ENCODE results near the gene CLEC2D. TPM values are rescaled to one million over a fixed set of nuclear protein-coding genes. Genes with fewer than 3 reads are reported as not detected.
"Not testable (repeated sequence)": the region's sequence is repeated elsewhere in the genome, so short reads cannot be mapped to it uniquely, and the experiment has no call there.

CLEC2D gene
- total RNA-seq, 1 donor: 167 TPM

DNA sequence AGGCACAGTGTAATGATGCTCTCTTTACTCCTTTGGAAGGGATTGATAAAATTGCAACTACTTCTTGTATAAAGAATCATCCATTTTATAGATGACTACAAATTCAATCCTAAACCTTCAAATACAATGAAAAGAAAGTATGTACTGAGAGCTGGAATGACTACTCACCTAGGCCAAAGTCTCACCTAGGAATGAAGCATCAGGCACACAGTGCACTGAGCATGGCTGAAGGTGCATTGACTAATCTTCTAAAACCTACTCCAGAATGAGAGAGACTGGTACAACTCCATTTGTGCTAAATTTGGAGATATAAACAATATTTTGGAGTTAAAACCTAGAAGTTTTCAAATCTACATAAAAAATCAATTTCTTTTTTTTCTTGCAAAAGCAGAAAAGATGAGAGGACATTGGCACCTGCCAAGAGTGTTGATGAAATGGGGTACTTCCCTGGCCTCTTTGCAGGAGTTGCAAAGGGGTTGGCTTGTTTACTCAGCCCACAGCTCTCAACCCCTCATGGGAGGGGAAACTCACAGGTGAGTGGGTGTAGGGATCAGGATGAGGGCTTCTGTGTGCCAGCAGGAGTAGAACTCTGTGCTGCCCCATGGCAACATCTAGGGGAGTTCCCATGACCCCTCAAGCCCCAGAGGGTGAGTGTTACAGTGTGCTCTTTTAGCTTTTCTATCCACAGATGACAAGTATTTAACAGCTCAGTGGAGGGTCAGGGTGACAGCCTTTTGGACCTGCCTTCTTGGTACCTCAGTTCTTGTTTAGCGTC lies 32.1 kb downstream of the CLEC2D start:
- Histone ChIP-seq H3K4me1 (ENCODE audit: insufficient read depth, low read length) (peaks cover 55% of the 10 kb centered on the region), H3K9me3 (ENCODE audit: low read depth, low read length) (no peaks in the 10 kb centered on the region), H3K27me3 (ENCODE audit: insufficient read depth, low read length) (no peaks in the 10 kb centered on the region), H3K4me3 (ENCODE audit: low read length) (no peak overlapping the region)

DNA sequence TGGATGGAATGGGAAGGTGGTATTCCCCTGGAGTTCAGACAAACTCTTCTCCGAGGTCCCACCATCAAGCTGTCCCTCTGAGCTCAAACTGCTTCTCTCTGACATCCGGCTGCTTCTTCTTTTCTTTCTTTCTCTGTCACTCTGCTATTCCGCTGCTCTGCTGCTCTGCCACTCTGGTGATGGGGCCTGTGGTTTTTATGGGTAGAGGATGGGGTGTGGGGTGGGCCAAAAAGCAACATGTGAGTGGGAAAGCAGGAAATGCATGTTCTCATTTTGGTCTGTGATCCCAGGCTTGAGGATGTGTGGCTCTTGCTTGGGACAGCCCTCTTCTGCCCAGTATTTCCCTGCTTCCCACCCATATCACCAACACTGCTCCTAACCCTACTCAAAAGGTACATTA lies 32.7 kb downstream of the CLEC2D start:
- Histone ChIP-seq H3K27me3 (ENCODE audit: insufficient read depth, low read length) (no peaks in the 10 kb centered on the region), H3K9me3 (ENCODE audit: low read depth, low read length) (no peaks in the 10 kb centered on the region), H3K4me1 (ENCODE audit: insufficient read depth, low read length) (peaks cover 60% of the 10 kb centered on the region), H3K4me3 (ENCODE audit: low read length) (no peak overlapping the region)

DNA sequence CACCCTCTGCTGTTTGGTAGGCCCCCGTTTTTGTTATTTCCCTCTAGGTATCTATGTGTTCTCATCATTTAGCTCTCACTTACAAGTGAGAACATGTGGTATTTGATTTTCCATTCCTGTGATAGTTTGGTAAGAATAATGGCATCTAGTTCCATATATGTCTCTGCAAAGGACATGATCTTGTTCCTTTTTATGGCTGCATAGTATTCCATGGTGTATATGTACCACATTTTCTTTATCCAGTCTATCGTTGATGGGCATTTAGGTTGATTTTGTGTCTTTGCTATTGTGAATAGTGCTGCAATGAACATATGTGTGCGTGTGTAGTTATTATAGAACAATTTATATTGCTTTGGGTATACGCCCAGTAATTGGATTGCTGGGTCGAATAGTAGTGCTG lies 35.0 kb downstream of the CLEC2D start:
- H3K4me3 ChIP-seq (ENCODE audit: low read length); H3K27me3 ChIP-seq (ENCODE audit: insufficient read depth, low read length); H3K9me3 ChIP-seq (ENCODE audit: low read depth, low read length): not testable (repeated sequence)
- H3K4me1 ChIP-seq (ENCODE audit: insufficient read depth, low read length): peaks cover 64% of the 10 kb centered on the region

DNA sequence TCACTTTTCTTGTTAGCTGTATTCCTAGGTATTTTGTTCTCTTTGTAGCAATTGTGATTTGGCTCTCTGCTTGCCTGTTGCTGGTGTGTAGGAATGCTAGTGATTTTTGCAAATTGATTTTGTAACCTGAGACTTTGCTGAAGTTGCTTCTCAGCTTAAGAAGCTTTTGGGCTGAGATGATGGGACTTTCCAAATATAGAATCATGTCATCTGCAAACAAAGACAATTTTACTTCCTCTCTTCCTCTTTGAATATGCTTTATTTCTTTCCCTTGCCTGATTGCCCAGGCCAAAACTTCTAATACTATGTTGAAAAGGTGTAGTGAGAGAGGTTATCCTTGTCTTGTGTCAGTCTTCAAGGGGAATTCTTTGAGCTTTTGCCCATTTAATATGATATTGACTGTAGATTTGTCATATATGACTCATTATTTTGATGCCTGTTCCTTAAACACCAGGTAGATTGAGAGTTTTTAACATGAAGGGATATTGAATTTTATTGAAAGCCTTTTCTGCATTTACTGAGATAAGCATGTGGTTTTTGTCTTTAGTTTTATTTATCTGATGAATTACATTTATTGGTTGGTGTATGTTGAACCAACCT lies 36.7 kb downstream of the CLEC2D start:
- no peaks in the 10 kb centered on the region for H3K27me3 ChIP-seq (ENCODE audit: insufficient read depth, low read length)
- peaks cover 65% of the 10 kb centered on the region for H3K4me1 ChIP-seq (ENCODE audit: insufficient read depth, low read length)
- H3K4me3 ChIP-seq (ENCODE audit: low read length): no peak overlapping the region
- H3K9me3 ChIP-seq (ENCODE audit: low read depth, low read length): no peaks in the 10 kb centered on the region

DNA sequence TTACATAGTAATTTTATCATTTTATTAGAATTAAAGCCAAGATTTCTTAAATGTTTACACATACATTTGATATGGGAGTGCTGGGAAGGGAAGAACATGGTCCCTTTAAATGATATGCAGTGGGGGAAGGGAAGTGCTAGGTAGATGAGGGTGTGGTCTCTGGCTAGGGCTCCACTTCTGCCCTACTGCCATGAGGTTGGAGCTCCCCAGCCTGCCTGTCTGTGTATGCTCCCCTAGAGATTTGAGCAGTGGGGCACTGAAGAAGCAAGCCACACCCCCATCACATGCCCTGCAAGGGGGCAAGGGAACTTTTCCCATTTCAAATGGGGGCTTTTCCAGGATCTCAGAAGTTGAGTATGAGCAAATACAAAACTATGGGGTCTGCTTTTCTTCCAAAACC lies 37.8 kb downstream of the CLEC2D start:
- Histone ChIP-seq H3K27me3 (ENCODE audit: insufficient read depth, low read length) (no peaks in the 10 kb centered on the region), H3K9me3 (ENCODE audit: low read depth, low read length) (no peaks in the 10 kb centered on the region), H3K4me3 (ENCODE audit: low read length) (no peak overlapping the region), H3K4me1 (ENCODE audit: insufficient read depth, low read length) (peaks cover 54% of the 10 kb centered on the region)

DNA sequence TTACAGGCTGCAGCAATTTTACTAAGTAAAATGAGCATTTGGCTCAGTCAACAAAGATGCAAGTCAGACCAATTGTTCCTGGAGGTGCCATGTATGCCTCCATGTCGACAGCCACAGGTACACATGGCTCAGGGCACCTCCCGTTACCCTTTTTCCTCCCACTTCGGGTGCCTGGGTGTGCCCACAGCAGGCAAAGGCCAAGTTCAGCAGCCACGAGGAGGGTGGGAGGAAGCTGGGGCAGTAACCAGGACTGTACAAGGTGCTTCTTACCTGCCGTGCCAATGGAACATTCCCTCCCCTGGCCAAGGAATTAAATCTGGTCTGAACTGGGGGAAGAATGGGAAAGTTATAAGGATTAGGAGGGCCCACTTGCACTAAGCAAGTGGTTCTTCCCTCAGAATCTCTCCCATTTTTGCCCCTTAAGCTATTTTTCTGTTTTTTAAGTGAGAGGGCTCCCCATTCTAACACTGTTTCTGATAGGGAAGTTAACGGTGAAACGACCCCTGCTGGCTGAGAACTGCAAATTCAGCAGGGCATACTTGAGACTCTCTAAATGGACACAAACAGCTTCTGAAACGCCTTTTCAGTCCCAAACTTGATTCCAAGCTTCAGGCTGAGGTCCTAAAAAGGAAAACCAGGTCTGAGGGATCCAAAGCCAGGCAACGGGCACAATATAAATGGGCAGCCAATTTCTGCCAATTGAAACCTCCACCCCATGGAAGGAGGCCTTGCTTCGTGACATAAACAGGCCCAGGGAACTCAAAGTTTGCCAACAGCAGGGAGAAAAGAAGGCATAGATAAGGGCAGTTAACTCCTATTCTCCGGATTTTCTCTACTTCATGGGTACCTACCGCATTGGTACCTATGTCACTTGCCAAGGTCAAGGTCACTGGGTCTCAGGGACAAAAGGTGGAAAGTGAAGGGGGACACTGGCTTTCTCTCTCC lies 38.6 kb downstream of the CLEC2D start:
- Histone ChIP-seq H3K27me3 (ENCODE audit: insufficient read depth, low read length) (no peaks in the 10 kb centered on the region), H3K4me1 (ENCODE audit: insufficient read depth, low read length) (peaks cover 47% of the 10 kb centered on the region), H3K9me3 (ENCODE audit: low read depth, low read length) (no peaks in the 10 kb centered on the region), H3K4me3 (ENCODE audit: low read length) (no peak overlapping the region)

DNA sequence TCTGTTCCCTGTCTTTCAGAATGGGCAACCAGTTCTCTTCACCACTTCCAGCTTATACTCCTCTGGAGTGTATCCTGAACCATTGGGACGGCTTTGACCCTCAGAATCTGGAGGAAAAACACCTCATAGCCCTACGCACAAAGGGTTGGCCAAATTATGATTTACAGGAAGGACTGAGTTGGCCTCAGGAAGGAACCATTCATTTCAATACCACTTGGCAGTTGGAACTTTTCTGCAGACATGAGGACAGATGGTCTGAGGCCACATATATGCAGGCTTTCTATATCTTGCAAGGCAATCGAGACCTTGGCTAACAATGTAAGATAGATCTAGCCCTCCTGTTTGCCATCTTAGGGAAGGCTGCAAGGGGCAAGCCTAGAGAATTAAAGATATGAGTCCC lies 39.3 kb downstream of the CLEC2D start:
- no peaks in the 10 kb centered on the region for H3K9me3 ChIP-seq (ENCODE audit: low read depth, low read length)
- H3K27me3 ChIP-seq (ENCODE audit: insufficient read depth, low read length): no peaks in the 10 kb centered on the region
- peaks cover 44% of the 10 kb centered on the region for H3K4me1 ChIP-seq (ENCODE audit: insufficient read depth, low read length)
- no peak overlapping the region for H3K4me3 ChIP-seq (ENCODE audit: low read length)

DNA sequence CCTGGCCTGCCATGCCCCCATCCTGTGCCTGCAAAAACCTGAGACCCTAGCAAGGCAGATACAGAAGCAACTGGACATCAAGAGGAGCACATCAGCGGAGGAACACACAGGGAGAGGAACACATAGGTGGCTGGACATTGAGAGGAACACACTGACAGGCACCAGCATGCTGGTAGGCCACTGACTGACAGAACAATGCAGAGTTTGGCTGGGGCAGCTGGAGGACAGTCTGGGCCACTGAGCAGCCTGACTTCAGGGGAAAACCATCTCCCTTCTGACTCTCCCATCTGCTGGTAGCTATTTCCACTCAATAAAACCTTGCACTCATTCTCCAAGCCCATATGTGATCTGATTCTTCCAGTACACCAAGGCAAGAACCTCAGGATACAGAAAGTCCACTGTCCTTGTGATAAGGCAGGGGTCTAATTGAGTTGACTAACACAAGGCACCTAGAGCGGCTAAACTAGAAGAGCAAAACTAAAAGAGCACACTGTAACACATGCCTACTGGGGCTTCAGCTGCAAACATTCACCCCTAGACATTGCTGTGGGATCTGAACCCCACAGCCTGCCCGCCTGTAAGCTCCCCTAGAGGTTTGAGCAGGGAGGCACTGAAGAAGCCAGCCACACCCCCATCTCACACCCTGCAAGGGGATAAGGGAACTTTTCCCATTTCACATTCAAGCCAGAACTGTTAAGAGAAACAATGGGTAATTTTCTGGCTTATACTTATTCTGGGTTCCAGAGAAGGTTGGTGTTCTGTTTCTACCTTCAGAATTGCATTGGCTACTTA lies 41.3 kb downstream of the CLEC2D start:
- no peaks in the 10 kb centered on the region for H3K9me3 ChIP-seq (ENCODE audit: low read depth, low read length)
- no peaks in the 10 kb centered on the region for H3K27me3 ChIP-seq (ENCODE audit: insufficient read depth, low read length)
- H3K4me1 ChIP-seq (ENCODE audit: insufficient read depth, low read length): peaks cover 49% of the 10 kb centered on the region
- no peak overlapping the region for H3K4me3 ChIP-seq (ENCODE audit: low read length)

DNA sequence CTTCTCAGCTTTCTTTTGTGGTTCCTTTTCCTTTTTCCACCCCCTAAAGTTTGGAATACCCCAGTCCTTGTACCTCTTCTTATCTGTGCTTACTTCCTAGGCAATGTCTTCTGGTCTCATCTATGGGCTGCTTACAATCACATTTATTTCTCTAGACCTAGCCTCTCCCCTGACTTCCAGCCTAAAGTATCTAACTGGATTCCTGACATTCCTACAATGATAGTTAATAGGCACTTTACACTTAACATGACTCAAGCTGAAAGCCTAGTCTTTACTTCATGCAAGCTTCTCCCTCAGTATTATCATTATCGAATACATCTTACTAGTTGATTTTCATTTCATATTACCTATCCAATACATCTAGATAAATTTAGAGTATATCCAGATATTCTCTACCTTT lies 42.2 kb downstream of the CLEC2D start:
- Histone ChIP-seq H3K27me3 (ENCODE audit: insufficient read depth, low read length) (no peaks in the 10 kb centered on the region), H3K4me3 (ENCODE audit: low read length) (no peak overlapping the region), H3K9me3 (ENCODE audit: low read depth, low read length) (no peaks in the 10 kb centered on the region), H3K4me1 (ENCODE audit: insufficient read depth, low read length) (peaks cover 44% of the 10 kb centered on the region)

DNA sequence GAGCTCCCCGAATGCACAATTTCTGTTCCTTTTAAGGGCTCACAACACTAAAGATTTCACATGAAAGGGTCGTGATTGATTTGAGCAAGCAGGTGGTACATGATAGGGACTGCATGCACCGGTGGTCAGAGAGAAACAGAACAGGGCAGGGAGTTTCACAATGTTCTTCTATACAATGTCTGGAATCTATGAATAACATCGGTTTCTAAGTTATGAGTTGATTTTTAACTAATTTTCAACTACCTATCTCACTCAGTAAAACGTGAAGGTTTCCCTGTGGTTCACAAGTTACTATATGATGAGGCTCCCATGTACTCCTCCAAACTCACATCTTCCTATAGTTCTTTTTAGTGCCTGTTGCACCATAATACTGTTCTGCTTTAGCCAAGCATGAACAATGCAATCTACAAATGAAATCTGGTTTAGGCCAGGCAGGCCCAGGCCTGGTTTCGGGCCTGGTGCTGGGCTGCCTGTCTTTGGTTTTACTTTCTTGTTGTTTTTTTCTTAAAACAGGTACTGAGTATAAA lies 43.6 kb downstream of the CLEC2D start:
- H3K4me3 ChIP-seq (ENCODE audit: low read length); H3K27me3 ChIP-seq (ENCODE audit: insufficient read depth, low read length); H3K9me3 ChIP-seq (ENCODE audit: low read depth, low read length): not testable (repeated sequence)
- peaks cover 36% of the 10 kb centered on the region for H3K4me1 ChIP-seq (ENCODE audit: insufficient read depth, low read length)

DNA sequence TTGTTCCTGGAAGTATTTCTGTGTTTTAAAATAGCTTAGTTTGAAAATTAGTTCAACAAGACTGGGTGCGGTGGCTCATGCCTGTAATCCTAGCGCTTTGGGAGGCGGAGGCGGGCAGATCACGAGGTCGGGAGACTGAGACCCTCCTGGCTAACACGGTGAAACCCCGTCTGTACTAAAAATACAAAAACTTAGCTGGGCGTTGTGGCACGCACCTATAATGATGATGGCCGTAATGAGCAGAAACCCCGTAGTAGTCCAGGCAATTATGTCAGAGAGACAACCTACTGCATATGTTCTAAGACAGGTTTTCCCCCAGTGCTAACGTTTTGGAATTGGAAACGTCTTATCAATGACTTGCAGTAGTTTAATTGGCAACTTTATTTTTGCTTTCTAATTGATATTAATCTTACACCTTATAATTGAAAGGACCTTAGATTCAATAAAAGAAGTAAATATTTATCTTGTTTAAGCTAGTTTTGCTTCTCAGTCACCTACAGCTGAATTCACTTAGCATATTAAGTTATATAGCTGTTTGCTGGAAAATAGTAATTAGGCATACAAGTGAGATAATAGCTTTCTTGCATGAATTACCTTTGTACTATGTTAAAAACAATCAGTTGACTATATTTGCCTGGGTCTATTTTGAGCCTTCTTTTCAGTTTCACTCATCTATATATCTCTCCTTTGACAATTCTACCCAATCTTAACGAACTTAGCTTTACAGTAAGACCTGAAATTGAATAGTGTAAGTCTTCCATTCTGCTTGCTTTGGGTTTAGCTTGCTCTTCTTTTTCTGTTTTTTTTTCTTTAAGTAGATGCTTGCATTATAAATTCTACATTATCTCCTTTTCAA lies 47.8 kb downstream of the CLEC2D start:
- peaks cover 37% of the 10 kb centered on the region for H3K4me1 ChIP-seq (ENCODE audit: insufficient read depth, low read length)
- H3K4me3 ChIP-seq (ENCODE audit: low read length): no peak overlapping the region
- no peaks in the 10 kb centered on the region for H3K9me3 ChIP-seq (ENCODE audit: low read depth, low read length)
- no peaks in the 10 kb centered on the region for H3K27me3 ChIP-seq (ENCODE audit: insufficient read depth, low read length)

DNA sequence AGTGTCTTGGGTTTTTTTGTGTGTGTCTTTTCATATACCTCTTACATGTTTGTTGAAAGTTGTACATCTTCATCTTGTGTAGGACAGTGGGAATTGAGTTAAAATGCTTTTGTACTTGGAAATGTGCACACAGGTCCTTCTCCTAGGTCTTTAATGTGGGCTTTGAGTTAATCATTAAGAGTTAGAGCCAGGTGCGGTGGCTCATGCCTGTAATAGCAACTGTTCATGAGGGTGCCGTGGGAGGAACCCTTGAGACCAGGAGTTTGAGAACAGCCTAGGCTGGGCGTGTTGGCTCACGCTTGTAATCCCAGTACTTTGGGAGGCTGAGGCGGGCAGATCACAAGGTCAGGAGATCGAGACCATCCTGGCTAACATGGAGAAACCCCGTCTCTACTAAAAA lies 49.5 kb downstream of the CLEC2D start:
- H3K4me1 ChIP-seq (ENCODE audit: insufficient read depth, low read length): peaks cover 42% of the 10 kb centered on the region
- no peak overlapping the region for H3K4me3 ChIP-seq (ENCODE audit: low read length)

DNA sequence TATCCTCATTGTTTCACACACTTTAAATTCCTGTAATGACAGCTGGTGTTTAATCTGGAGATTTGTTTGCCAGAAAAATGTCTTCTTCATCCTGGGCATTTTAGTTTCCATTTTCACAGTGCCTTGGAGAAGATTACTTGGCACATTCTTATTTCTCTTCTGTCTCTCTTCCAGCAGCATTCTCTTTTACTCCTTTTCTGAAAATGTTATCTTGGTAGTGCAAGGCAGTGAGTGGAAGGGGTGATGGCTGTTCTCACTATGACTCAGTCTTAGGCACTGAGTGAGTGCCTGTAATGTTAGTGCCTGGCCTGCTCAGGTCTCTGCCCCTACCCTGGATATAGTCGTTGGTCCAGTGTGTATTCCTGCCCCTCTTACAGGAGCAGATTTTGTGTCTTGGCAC lies 50.3 kb downstream of the CLEC2D start:
- Histone ChIP-seq H3K27me3 (ENCODE audit: insufficient read depth, low read length) (no peaks in the 10 kb centered on the region), H3K4me3 (ENCODE audit: low read length) (no peak overlapping the region), H3K4me1 (ENCODE audit: insufficient read depth, low read length) (peaks cover 40% of the 10 kb centered on the region), H3K9me3 (ENCODE audit: low read depth, low read length) (no peaks in the 10 kb centered on the region)

More for the DNA sequence above, 49.5 kb downstream of the CLEC2D start:
- H3K27me3 ChIP-seq (ENCODE audit: insufficient read depth, low read length): no peaks in the 10 kb centered on the region
- no peaks in the 10 kb centered on the region for H3K9me3 ChIP-seq (ENCODE audit: low read depth, low read length)
